ENCODE data around the gene RIPOR2. TPM values are rescaled to one million over a fixed set of nuclear protein-coding genes. Genes with fewer than 3 reads are reported as not detected.

The RIPOR2 gene
- total and polyA plus RNA-seq, 2 of the 13 experiments (the other 11 are each of a cell fraction or from before 2014, with no cell fraction given): 0.02 to 0.05 TPM

DNA sequence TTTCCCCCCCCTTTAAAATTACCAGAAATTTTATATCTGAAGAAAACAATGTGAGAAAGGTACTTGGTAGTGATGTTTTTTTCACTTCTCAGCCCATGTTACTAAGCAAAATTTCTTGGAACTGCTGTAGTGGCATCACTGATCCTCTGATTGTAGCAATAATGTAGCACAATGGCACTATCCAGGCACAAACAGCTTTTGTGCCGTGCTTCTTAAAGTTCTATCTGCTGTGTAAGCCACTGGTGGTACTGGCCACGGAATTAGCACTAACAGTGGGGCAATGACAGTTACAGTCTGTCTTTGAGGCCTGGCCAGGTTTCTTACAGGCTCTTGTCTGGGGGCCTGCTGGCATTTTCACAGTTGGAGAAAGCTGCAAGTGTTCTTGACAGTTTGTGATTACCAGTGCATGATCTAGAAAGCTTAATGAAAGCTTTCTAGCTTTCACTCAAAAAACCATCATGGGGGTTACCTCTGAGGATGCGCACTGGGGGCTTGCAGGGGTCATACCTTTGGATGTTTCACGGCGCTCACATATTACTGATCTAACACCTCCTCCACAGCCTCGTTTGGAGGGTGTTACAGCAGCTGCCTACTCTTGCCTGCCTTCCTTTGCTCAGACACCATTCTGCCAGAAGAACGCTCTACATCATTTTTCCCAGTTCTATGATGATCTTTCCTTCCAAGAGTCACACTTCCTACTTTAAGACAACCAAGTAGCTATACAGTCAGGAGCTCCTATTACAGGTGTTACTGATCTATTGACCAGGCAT lies 78.7 kb downstream of the RIPOR2 start:
- 52% methylated on average over 7 of the region's 7 CpGs for WGBS (ENCODE audit: low lambda C conversion rate)
- FAIRE-seq: no peak
- Histone ChIP-seq H3K27me3 (ENCODE audit: control insufficient read depth in 1 of 2, insufficient read depth in 2 of 2, low read length in 2 of 2) (peaks cover 0 to 13% of the 10 kb centered on the region in 2 experiments; a peak in 3 of 5 replicates), H3K36me3 (replicated peaks in 1 of 2; ENCODE audit: control insufficient read depth in 1 of 2, insufficient read depth in 2 of 2, low read length in 2 of 2) (no peaks in the 10 kb centered on the region), H3K79me2 (ENCODE audit: insufficient read depth, low read length) (no peaks in the 10 kb centered on the region), H3K9ac (ENCODE audit: insufficient read depth, low read depth, low read length) (no peak overlapping the region), H3K27ac (ENCODE audit: extremely low read length, insufficient read depth, low read length) (no peak overlapping the region), H3K4me2 (ENCODE audit: low read depth, low read length) (no peak overlapping the region), H3K4me1 (ENCODE audit: insufficient read depth, low read length) (peaks cover 5% of the 10 kb centered on the region; the same call in 1 of the 2 replicates), H2AFZ (ENCODE audit: low read length) (no peak overlapping the region), H3K4me3 (replicated peaks in 1 of 3; ENCODE audit: insufficient read depth in 1 of 3, low read depth in 2 of 3, low read length in 3 of 3) (no peak overlapping the region), H4K20me1 (ENCODE audit: insufficient read depth, low read length) (no peaks in the 10 kb centered on the region), H3K9me3 (ENCODE audit: low read length) (no peaks in the 10 kb centered on the region)
- in situ Hi-C loops (cut with HindIII; ENCODE audit: extremely low pct_ligation_motif_present, low pct_unique_long_range_greater_than_20kb): loop anchor here (5.0 kb wide), 2 partner anchors 135 to 215 kb away; no protein-coding TSS in a partner anchor
- intact Hi-C loops (cut with micrococcal nuclease; ENCODE audit: unreplicated experiment): loop anchor here (1.0 kb wide), 2 partner anchors 135 to 213 kb away; no protein-coding TSS in a partner anchor
- ATAC-seq: no peak
- TF ChIP-seq PHF5A (CRISPR knock-in tag; IDR thresholded peaks at IDR 0.05; ENCODE audit: low read depth, unreplicated experiment) (no peak), ZMYM3 (CRISPR knock-in tag; IDR thresholded peaks at IDR 0.05) (no peak)
- POLR2A ChIA-PET: no interaction called here
- CTCF ChIA-PET (ENCODE audit: low intra/inter-chr PET ratio, low total read pairs): interaction anchor here (3.1 to 3.7 kb wide), 2 partner anchors 135 to 213 kb away, joined by 17 to 41 read pairs; no protein-coding TSS in a partner anchor
- no peak for DNase-seq (ENCODE audit: low spot score)
- BruUV-seq (replicated peaks): no TSS peak

GRCh38 chr6:24856246-24856599 lies 79.5 kb downstream of the RIPOR2 start:
- in situ Hi-C loops (cut with HindIII; ENCODE audit: extremely low pct_ligation_motif_present, low pct_unique_long_range_greater_than_20kb) (loop anchor here (5.0 kb wide), 2 partner anchors 136 to 216 kb away; no protein-coding TSS in a partner anchor), intact Hi-C loops (cut with micrococcal nuclease; ENCODE audit: unreplicated experiment) (loop anchor here (1.0 kb wide), 2 partner anchors 136 to 214 kb away; no protein-coding TSS in a partner anchor)
- Histone ChIP-seq H3K4me1 (ENCODE audit: insufficient read depth, low read length) (peaks cover 5% of the 10 kb centered on the region; the same call in 1 of the 2 replicates), H3K36me3 (replicated peaks in 1 of 2; ENCODE audit: control insufficient read depth in 1 of 2, insufficient read depth in 2 of 2, low read length in 2 of 2) (no peaks in the 10 kb centered on the region), H2AFZ (ENCODE audit: low read length) (no peak overlapping the region), H3K9ac (ENCODE audit: insufficient read depth, low read depth, low read length) (no peak overlapping the region), H3K4me2 (ENCODE audit: low read depth, low read length) (0 out of 2 replicates have a peak overlapping the region, but pooled peaks have one; percentile 14), H3K79me2 (ENCODE audit: insufficient read depth, low read length) (no peaks in the 10 kb centered on the region), H3K4me3 (replicated peaks in 1 of 3; ENCODE audit: insufficient read depth in 1 of 3, low read depth in 2 of 3, low read length in 3 of 3) (no peak overlapping the region), H3K27ac (ENCODE audit: extremely low read length, insufficient read depth, low read length) (no peak overlapping the region), H3K27me3 (ENCODE audit: control insufficient read depth in 1 of 2, insufficient read depth in 2 of 2, low read length in 2 of 2) (peaks cover 0 to 13% of the 10 kb centered on the region in 2 experiments; a peak in 3 of 5 replicates), H3K9me3 (ENCODE audit: low read length) (no peaks in the 10 kb centered on the region), H4K20me1 (ENCODE audit: insufficient read depth, low read length) (no peaks in the 10 kb centered on the region)
- ChIA-PET POLR2A (interaction anchor here (0.8 kb wide), 1 partner anchor 136 kb away, joined by 3 read pairs; no protein-coding TSS in a partner anchor), CTCF (ENCODE audit: low intra/inter-chr PET ratio, low total read pairs) (interaction anchor here (0.8 to 3.7 kb wide), 4 partner anchors 134 to 214 kb away, joined by 3 to 41 read pairs (median 10); no protein-coding TSS in a partner anchor)
- FAIRE-seq (no peak), ATAC-seq (no peak), DNase-seq (ENCODE audit: low spot score) (no peak)
- no TSS peak for BruUV-seq (replicated peaks)
- WGBS (ENCODE audit: low lambda C conversion rate): 42% methylated on average over 5 of the region's 5 CpGs
- no peak for TF ChIP-seq ZNF317 (CRISPR knock-in tag; IDR thresholded peaks at IDR 0.05)
- TF ChIP-seq, protein P1, sequence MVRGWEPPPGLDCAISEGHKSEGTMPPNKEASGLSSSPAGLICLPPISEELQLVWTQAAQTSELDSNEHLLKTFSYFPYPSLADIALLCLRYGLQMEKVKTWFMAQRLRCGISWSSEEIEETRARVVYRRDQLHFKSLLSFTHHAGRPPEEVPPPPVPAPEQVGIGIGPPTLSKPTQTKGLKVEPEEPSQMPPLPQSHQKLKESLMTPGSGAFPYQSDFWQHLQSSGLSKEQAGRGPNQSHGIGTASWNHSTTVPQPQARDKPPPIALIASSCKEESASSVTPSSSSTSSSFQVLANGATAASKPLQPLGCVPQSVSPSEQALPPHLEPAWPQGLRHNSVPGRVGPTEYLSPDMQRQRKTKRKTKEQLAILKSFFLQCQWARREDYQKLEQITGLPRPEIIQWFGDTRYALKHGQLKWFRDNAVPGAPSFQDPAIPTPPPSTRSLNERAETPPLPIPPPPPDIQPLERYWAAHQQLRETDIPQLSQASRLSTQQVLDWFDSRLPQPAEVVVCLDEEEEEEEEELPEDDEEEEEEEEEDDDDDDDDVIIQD (CRISPR knock-in tag; IDR thresholded peaks at IDR 0.05; ENCODE audit: low read depth): no peak
- no peak for TF ChIP-seq KLF6 (CRISPR knock-in tag; IDR thresholded peaks at IDR 0.05)
- TF ChIP-seq FOXJ3 (CRISPR knock-in tag; IDR thresholded peaks at IDR 0.05; ENCODE audit: borderline replicate concordance): no peak
- TF ChIP-seq FOXA1 (IDR thresholded peaks at IDR 0.05): no peak
- TF ChIP-seq FOXA1 (CRISPR knock-in tag; IDR thresholded peaks at IDR 0.05): no peak
- no peak for TF ChIP-seq YEATS4 (CRISPR knock-in tag; IDR thresholded peaks at IDR 0.05; ENCODE audit: borderline replicate concordance)
- no peak for TF ChIP-seq ZNF614 (CRISPR knock-in tag; IDR thresholded peaks at IDR 0.05; ENCODE audit: borderline replicate concordance)
- no peak for TF ChIP-seq PRDM10 (CRISPR knock-in tag; IDR thresholded peaks at IDR 0.05; ENCODE audit: low read depth)
- TF ChIP-seq NFKBIZ (CRISPR knock-in tag; IDR thresholded peaks at IDR 0.05): no peak
